HG02763 (cell line): ENCODE results near the gene HMGCS1.
"Not testable (repeated sequence)": the region's sequence is repeated elsewhere in the genome, so short reads cannot be mapped to it uniquely, and the experiment has no call there.

Experiments
- ATAC-seq: cut with Tn5 transposase; IDR thresholded peaks from one replicate; pipeline ENCODE4 v1.9.1; 2021; ENCODE audit warnings: mild to moderate bottlenecking, moderate library complexity; ENCODE audit not compliant: unreplicated experiment

HMGCS1 gene

GRCh38 chr5:43313035-43313853 lies at the start of gene HMGCS1:
Gene HMGCS1, minus strand, starts transcription at chr5:43313412. Its CDS starts 14,447 bp downstream, at chr5:43298965.
- peak; percentile 90 for ATAC-seq

GRCh38 chr5:43358726-43359125 lies 45.5 kb upstream of the HMGCS1 start:
- ATAC-seq, result no peak

- no peak for ATAC-seq
These were observed 45.1 kb upstream of the HMGCS1 start for GRCh38 chr5:43358301-43358700.

- no peak for ATAC-seq
These were observed 44.7 kb upstream of the HMGCS1 start for GRCh38 chr5:43357878-43358281.

GRCh38 chr5:43357067-43357466 lies 43.9 kb upstream of the HMGCS1 start:
- ATAC-seq, result no peak

- ATAC-seq, result no peak
These were observed 41.6 kb upstream of the HMGCS1 start for GRCh38 chr5:43354774-43355173.

- ATAC-seq, result no peak
These were observed 40.5 kb upstream of the HMGCS1 start for GRCh38 chr5:43353668-43354067.

- no peak for ATAC-seq
These were observed 39.7 kb upstream of the HMGCS1 start for GRCh38 chr5:43352915-43353314.

GRCh38 chr5:43352131-43352530 lies 38.9 kb upstream of the HMGCS1 start:
- ATAC-seq, result no peak

GRCh38 chr5:43348861-43349363 lies 35.7 kb upstream of the HMGCS1 start:
- no peak for ATAC-seq

- ATAC-seq, result no peak
These were observed 35.0 kb upstream of the HMGCS1 start for GRCh38 chr5:43348207-43348606.

- no peak for ATAC-seq
These were observed 25.6 kb upstream of the HMGCS1 start for GRCh38 chr5:43338862-43339261.

- ATAC-seq, result no peak
These were observed 22.9 kb upstream of the HMGCS1 start for GRCh38 chr5:43336159-43336558.

GRCh38 chr5:43335681-43336080 lies 22.5 kb upstream of the HMGCS1 start:
- ATAC-seq, result no peak

- ATAC-seq, result no peak
These were observed 19.2 kb upstream of the HMGCS1 start for GRCh38 chr5:43332401-43332800.

GRCh38 chr5:43325624-43326023 lies 12.4 kb upstream of the HMGCS1 start:
- not testable (repeated sequence) for ATAC-seq

- not testable (repeated sequence) for ATAC-seq
These were observed 10.3 kb upstream of the HMGCS1 start for GRCh38 chr5:43323488-43323887.

GRCh38 chr5:43320846-43321245 lies 7.6 kb upstream of the HMGCS1 start:
- ATAC-seq, result no peak

- ATAC-seq, result no peak
These were observed 3.2 kb upstream of the HMGCS1 start for GRCh38 chr5:43316421-43316820.

GRCh38 chr5:43315682-43316081 lies 2.5 kb upstream of the HMGCS1 start:
- no peak for ATAC-seq

- no peak for ATAC-seq
These were observed 2.1 kb upstream of the HMGCS1 start for GRCh38 chr5:43315263-43315662.

- no peak for ATAC-seq
These were observed 1.5 kb upstream of the HMGCS1 start for GRCh38 chr5:43314724-43315123.
